HCT116 (cell line): Measurements from ENCODE around the gene TBCD.

ENCODE experiments used
- CTCF ChIP-seq, 3 experiments: fragments of 200-600 bp in 1 of 3; sonication (generic) in 1 of 3; IDR thresholded peaks in 2 of 3; conservative IDR thresholded peaks in 1 of 3; 2 replicates each; pipeline ENCODE4 v1.5.1; 2012 to 2017; ENCODE audit warnings: low read depth in 2 of 3, low read length in 2 of 3, antibody characterized with exemption in 1 of 3, borderline replicate concordance in 1 of 3, control low read depth in 1 of 3, mild to moderate bottlenecking in 1 of 3, mixed read lengths in 1 of 3, mixed run types in 1 of 3, moderate library complexity in 1 of 3; ENCODE audit not compliant: insufficient read depth in 1 of 3
- POLR2A ChIP-seq: IDR thresholded peaks from 2 replicates; pipeline ENCODE4 v1.7.0; 2011; ENCODE audit warnings: borderline replicate concordance; ENCODE audit not compliant: insufficient read depth, insufficient read length; ENCODE audit errors: extremely low read depth
- RAD21 ChIP-seq: IDR thresholded peaks from 2 replicates; pipeline ENCODE4 v1.6.1; 2012; ENCODE audit warnings: low read depth, mild to moderate bottlenecking

- TF ChIP-seq RAD21 (no peak), CTCF (IDR thresholded peaks at IDR 0.05 in 2 of 3, conservative IDR thresholded peaks at IDR 0.05 in 1 of 3; ENCODE audit: borderline replicate concordance in 1 of 3, insufficient read depth in 1 of 3, low read depth in 2 of 3, low read length in 2 of 3) (no peak), POLR2A (no peak)
Measured at GRCh38 chr17:82961366-82962162, 209.7 kb downstream of the TBCD start.
